T-helper 1 cell treated with Interleukin-12 subunit alpha and Interleukin-12 subunit beta and Interleukin-4 antibody, amounts not matched to agents 30 ng/mL and 1 ng/mL, for 36 hours (primary cell): ENCODE data around the gene H1-8. TPM values are rescaled to one million over a fixed set of nuclear protein-coding genes. Genes with fewer than 3 reads are reported as not detected.

ENCODE experiments used
- intact Hi-C: fragments of 100-400 bp; cut with micrococcal nuclease; formaldehyde crosslinking; loops from one replicate; pipeline ENCODE4 v1.15.1; 2024
- total RNA-seq: library from RNA; stranded (reverse); gene quantifications from 2 replicates; pipeline ENCODE4 v1.2.3, GENCODE V29; 2022

H1-8 gene
- total RNA-seq, 1 donor from 2014 or later = not detected

- intact Hi-C loops = no loop called here
Observed at GRCh38 chr3:129592381-129593131, 49.6 kb downstream of the H1-8 start.

- intact Hi-C loops = no loop called here
Observed at GRCh38 chr3:129593230-129593594, 50.2 kb downstream of the H1-8 start.

GRCh38 chr3:129593595-129594339, 50.8 kb downstream of the H1-8 start:
- intact Hi-C loops = no loop called here

GRCh38 chr3:129594409-129594808, 51.4 kb downstream of the H1-8 start:
- intact Hi-C loops = no loop called here

GRCh38 chr3:129594907-129595390, 52.0 kb downstream of the H1-8 start:
- intact Hi-C loops = no loop called here

GRCh38 chr3:129595544-129596193, 52.7 kb downstream of the H1-8 start:
- intact Hi-C loops = no loop called here

GRCh38 chr3:129596194-129597086, 53.5 kb downstream of the H1-8 start:
- intact Hi-C loops = no loop called here

GRCh38 chr3:129597087-129597999, 54.4 kb downstream of the H1-8 start:
- intact Hi-C loops = no loop called here

GRCh38 chr3:129598000-129598381, 55.0 kb downstream of the H1-8 start:
- intact Hi-C loops = no loop called here

- intact Hi-C loops = no loop called here
Observed at GRCh38 chr3:129598484-129598883, 55.5 kb downstream of the H1-8 start.

GRCh38 chr3:129599073-129599472, 56.1 kb downstream of the H1-8 start:
- intact Hi-C loops = no loop called here

- intact Hi-C loops = no loop called here
Observed at GRCh38 chr3:129599607-129600006, 56.6 kb downstream of the H1-8 start.

- intact Hi-C loops = no loop called here
Observed at GRCh38 chr3:129600348-129600747, 57.4 kb downstream of the H1-8 start.

Other genes starting within 250 kb of the H1-8 start
- gene EFCAB12, start 114.5 kb upstream of the H1-8 start, total RNA-seq = 0.83 TPM in 2 replicates
- gene MBD4, start 103.2 kb upstream of the H1-8 start, total RNA-seq = 44.8 and 45.8 TPM in 2 replicates
- gene IFT122, start 103.0 kb upstream of the H1-8 start, total RNA-seq = 14.6 and 19.2 TPM in 2 replicates
- gene RHO, start 14.5 kb upstream of the H1-8 start, total RNA-seq = not detected in 2 replicates
- 0.81 and 1.1 TPM in 2 replicates for gene PLXND1, start 63.5 kb downstream of the H1-8 start, total RNA-seq